Activated CD4-positive, alpha-beta T cell treated with anti-CD3 and anti-CD28 coated beads, Interleukin-2, Interleukin-4, amounts not matched to agents 100 ng/mL and 50 ng/mL, durations not matched to agents 16 hours and 8 hours (primary cell): ENCODE results near the gene TIAM2.

Experiments used
- DNase-seq: peaks from one replicate; pipeline ENCODE4 v3.0.0-alpha.2; 2020; ENCODE audit warnings: low spot score

The TIAM2 gene

GRCh38 chr6:155130161-155130853 is 135.2 kb downstream of the TIAM2 start:
- DNase-seq, result peak; percentile 56

DNA sequence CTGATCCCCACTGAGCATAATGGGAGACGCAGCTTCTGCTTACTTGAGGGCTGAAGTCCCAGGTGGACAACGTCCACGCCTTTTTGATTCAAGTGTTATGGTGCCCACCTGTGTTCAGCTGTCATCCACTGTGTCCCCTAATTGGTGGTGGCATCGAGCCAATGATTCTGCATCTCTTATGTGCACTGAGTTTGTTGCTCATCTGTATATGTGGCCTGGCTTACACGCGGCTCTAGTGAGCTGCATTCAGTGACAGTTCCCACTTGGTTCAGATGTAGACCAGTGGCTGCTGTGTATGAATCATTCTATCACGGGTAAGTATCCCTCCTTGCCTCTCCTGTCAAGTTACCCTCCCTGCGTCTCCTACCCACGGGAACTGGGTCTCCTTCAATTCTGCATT is 137.5 kb downstream of the TIAM2 start:
- no peak for DNase-seq

DNA sequence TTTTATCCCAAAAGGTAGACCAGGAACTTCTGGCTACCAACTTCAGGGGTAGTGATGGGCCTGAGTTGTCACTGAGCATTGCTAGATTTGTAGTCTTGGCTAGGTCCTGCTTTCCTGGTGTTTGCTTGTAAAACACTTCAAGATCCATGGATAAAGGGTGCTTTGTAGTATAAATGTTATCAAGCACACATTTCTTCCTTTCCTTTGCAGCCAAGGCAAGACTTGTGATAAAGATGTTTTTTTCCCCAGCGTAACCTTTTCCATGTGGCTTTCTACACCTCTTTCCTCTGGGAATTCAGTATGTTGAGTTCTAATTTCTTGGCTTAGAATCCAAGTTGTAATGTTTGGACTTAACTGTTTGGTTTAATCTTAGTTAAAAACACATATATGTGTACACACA is 145.9 kb downstream of the TIAM2 start:
- DNase-seq, result no peak

DNA sequence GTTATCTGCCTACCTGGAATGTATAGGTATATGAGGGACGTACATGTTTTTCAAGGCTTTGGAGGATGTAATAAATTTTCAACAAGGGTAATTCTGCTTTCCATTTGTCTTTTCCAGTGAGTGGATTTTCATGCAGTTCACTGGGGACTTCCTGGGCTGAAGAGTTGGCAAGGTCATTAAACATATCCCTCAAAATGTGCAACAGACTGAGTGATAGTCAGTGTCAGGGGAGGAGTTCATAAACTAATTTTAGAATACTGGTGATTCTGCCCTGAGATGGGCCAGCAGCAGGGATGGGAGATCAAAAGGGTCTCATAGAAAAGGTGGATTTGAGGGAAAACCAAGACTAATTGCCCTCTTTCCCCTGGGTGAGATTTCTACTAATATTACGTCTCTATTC is 146.4 kb downstream of the TIAM2 start:
- DNase-seq, result no peak

DNA sequence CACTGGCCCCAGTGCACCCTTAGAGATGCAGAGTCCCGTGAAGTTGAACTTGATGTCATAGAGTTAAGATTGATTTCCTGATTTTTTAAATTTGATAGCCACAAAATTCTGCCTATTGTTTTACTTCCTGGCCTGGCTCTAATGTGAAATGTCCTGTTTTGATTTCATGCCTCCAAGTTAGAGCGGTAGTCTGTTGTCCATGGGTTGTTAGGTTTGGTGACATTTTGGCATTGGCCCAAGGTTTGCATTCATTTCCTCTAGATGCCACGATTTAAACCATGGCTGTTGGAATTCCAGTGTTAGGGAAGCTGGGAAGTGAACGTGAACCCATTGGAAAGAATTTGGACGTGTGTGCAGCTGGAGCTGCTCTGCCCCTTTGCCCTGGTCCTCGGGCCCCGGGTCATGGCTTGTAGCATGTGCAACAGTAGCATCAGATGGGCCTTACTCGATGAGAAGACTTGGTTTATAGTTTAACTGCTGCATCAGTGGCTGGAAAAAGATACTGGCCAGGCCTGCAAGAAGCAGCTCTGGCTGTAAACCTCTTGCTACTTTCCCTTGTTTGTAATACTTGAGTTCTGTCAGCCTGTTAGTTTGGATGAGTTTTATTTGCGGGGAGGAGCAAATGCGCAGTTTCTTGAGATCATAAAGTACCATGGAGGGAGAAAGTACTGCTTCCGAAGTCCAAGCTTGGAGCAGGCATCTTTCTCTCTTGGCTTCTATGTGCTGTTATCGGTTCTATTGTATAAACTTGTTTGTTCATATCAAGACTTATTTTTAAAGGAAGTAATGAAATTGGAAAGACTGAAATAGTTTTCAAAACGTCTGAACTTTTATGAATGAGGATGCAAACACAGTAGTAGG is 147.3 kb downstream of the TIAM2 start:
- DNase-seq, result no peak

- DNase-seq, result no peak
Observed at GRCh38 chr6:155143029-155143577, 148.0 kb downstream of the TIAM2 start.

GRCh38 chr6:155143578-155144106 is 148.5 kb downstream of the TIAM2 start:
- no peak for DNase-seq

GRCh38 chr6:155146205-155146604 is 151.1 kb downstream of the TIAM2 start:
- no peak for DNase-seq

DNA sequence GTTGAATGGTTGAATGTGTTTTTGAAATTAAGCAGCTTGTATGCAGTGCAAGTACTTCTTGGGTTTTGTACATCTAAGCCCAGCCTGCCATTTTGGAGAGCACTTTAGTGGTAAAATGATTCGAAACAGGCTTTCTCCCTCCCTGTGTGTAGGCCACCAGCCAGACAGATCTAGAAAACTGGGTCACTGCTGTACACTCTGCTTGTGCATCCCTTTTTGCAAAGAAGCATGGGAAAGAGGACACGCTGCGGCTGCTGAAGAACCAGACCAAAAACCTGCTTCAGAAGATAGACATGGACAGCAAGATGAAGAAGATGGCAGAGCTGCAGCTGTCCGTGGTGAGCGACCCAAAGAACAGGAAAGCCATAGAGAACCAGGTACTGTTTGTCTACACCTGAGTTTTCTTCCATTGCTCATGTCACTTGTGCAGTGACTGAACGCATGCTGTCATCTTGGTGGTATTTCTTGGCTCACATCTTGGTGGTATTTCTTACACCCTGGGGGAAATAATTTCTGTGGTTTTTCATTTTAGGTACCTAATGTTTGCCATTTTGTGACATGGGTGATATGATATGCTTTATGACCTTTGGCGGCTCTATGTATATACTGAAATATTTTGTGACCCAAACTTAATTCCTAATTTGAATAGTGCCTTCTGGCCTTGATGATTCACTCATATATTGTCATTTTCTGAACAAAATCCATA is 153.0 kb downstream of the TIAM2 start:
- no peak for DNase-seq

- DNase-seq, result no peak
Observed at GRCh38 chr6:155150967-155151671, 156.0 kb downstream of the TIAM2 start.

GRCh38 chr6:155152211-155153076 is 157.3 kb downstream of the TIAM2 start:
- DNase-seq, result no peak

- peak; percentile 89 for DNase-seq
Observed at GRCh38 chr6:155154158-155154830, 159.2 kb downstream of the TIAM2 start.

DNA sequence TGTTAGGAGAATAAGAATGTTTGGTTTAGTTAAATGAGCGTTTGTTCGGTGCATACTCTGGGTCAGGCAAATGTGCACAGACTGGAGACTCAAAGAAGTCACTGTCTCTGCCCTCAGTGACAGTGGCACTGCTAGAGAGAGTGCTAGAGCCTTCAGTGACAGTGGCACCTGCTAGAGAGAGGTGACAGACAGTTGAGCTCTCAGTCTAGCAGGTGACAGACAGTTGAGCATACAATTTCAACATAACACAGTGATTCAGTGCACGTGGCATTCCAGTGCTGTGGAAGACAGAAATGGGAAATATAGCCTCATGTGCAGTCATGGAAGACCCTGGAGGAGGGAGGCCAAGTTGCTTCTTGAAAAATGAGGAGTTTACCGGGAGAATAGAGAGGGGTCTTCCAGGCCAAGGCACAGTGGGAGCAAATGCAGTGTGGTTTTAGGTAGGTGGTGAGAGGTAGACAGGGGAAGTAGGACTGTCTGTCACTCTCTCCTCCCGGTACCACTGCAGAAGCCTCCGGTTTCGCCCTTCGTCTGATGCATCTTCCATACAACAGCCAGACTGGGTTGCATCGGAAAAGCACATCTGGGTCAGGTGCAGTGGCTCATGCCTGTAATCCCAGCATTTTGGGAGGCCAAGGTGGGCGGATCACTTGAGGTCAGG is 160.8 kb downstream of the TIAM2 start:
- DNase-seq, result peak; percentile 49

GRCh38 chr6:155157101-155157500 is 162.0 kb downstream of the TIAM2 start:
- no peak for DNase-seq

DNA sequence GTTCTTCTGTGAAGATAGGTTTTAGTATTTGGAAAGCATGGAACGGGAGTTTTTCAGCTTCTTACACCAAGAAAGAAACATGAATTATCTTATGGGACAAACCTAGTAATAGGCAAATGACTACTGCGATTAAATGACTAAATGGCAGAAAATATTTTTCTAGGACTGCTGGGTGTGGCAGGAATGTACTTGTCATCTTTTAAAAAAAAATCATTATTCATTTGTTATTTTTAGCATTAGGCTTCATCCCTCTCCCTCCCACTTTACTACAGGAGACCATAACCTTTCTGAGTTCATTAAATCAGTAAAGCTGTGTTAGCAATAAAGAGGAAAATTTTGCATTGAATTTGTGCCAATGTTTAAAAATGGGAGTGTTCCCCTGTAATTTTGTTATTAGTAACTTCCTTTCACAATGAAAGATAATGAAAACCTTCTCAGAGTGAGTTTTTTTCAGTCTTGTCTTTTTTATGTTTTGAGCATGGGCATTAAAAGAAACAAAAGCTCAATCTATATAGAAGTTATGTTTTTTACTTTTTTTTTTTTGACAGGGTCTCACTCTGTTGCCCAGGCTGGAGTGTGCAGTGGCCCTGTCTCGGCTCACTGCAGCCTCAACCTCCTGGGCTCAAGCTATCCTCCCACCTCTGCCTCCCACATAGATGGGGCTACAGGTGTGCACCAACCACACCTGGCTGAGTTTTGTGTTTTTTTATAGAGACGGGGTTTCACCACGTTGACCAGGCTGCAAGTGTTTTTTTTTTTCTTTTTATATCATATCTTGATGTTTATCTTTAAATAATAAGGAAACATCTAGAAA is 163.1 kb downstream of the TIAM2 start:
- DNase-seq, result peak; percentile 43

DNA sequence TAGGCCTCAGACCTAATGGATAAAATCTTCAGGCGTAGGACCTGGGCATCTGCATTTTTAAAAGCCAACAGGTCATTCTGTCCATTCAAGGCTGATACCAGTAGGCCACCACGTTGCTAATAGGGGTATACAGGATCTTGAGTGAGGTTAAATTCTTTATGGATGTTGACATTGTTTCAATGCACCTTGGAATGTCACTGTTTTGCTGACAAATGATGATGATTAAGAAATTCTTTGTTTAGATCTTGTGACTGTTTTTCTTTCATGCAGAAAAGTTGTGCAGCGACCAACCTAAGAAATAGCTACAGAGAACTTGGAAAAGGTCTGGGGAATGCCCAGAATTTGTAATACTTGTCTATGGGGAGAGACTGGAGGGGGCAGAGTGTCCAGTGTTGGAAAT is 167.6 kb downstream of the TIAM2 start:
- no peak for DNase-seq

DNA sequence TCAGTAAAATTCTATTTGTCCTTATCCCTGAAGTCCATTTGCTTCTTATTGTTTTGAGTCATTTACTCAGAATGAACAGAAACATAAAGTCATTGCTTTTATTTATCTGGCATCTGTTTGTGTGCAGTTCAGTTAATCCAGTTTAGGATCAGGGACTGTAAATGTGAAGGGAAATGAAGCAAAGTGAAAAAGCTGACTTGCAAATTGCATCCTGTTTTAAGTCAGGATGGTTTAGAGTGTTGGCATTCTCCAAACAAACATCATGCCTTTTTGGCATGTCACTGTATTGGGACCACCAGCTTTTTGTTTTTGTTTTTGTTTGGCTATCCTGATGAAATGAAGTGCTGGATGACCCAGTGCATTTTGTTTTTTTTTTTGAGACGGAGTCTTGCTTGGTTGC is 168.5 kb downstream of the TIAM2 start:
- peak; percentile 63 for DNase-seq

- DNase-seq, result no peak
Observed at GRCh38 chr6:155165029-155165710, 170.1 kb downstream of the TIAM2 start.
